ENCODE measurements around the gene TMEM178A.

Gene TMEM178A

DNA sequence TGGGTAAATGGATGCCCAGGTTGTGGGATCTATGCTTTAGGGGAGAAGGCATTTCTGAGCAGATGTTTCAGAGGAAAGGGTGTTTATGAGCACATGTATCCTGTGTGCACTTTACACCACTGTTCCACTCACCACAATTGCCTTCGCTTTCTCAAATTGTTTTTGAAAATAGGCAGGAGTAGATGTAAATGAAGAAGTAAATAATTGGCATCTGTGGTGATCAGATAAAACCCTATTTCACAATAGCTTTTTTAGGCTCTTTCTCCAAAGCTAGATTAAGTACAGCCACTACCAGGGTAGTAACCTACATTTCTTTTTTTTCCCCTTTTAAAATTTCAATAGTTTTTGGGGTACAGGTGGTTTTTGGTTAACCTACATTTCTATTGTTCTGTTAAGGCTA, 40.6 kb downstream of the TMEM178A start:
- TF ChIP-seq, protein P1, sequence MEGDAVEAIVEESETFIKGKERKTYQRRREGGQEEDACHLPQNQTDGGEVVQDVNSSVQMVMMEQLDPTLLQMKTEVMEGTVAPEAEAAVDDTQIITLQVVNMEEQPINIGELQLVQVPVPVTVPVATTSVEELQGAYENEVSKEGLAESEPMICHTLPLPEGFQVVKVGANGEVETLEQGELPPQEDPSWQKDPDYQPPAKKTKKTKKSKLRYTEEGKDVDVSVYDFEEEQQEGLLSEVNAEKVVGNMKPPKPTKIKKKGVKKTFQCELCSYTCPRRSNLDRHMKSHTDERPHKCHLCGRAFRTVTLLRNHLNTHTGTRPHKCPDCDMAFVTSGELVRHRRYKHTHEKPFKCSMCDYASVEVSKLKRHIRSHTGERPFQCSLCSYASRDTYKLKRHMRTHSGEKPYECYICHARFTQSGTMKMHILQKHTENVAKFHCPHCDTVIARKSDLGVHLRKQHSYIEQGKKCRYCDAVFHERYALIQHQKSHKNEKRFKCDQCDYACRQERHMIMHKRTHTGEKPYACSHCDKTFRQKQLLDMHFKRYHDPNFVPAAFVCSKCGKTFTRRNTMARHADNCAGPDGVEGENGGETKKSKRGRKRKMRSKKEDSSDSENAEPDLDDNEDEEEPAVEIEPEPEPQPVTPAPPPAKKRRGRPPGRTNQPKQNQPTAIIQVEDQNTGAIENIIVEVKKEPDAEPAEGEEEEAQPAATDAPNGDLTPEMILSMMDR (IDR thresholded peaks at IDR 0.05; ENCODE audit: control insufficient read depth, extremely low read depth, insufficient read depth): no peak
- no peak for DNase-seq (ENCODE audit: low read depth)
- H3K4me3 ChIP-seq (ENCODE audit: low read depth, low read length): no peak overlapping the region

DNA sequence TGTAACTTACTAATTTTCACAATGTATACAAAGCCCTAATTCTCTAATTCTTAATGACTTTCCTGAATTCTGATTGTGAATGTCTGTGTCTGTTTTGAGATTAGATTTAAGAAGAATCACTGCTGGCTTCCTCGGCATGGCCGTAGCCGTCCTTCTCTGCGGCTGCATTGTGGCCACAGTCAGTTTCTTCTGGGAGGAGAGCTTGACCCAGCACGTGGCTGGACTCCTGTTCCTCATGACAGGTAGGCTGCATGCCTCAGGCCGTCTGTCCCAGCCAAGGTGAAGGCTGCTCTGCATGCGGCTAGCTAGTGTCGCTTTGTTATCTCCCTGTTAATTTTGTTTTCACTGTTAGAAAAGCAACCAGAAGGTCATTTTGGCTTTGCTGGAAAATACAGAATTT, 41.2 kb downstream of the TMEM178A start:
- DNase-seq (ENCODE audit: low read depth): no peak
- TF ChIP-seq, protein P1 (IDR thresholded peaks at IDR 0.05; ENCODE audit: control insufficient read depth, extremely low read depth, insufficient read depth): no peak
- no peak overlapping the region for H3K4me3 ChIP-seq (ENCODE audit: low read depth, low read length)

DNA sequence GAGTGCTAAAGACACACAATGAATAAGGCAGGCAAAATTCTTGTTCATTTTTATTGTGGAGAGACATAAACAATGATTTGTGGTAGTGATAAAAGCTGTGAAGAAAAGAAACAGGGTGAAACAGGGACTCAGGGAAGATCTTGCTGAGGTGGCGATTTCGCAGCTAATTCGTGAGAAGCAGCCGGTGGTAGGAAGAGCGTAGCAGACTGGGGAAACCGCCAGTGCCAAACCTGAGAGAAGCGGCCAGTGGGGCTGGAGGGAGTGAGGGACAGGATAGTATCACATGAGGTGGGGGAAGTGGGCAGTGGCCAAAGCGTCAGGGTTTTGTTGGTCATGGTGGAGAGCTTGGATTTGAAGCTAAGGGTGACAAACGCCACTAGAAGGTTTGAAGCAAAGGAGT, 42.3 kb downstream of the TMEM178A start:
- TF ChIP-seq, protein P1 (IDR thresholded peaks at IDR 0.05; ENCODE audit: control insufficient read depth, extremely low read depth, insufficient read depth): no peak
- no peak for DNase-seq (ENCODE audit: low read depth)

DNA sequence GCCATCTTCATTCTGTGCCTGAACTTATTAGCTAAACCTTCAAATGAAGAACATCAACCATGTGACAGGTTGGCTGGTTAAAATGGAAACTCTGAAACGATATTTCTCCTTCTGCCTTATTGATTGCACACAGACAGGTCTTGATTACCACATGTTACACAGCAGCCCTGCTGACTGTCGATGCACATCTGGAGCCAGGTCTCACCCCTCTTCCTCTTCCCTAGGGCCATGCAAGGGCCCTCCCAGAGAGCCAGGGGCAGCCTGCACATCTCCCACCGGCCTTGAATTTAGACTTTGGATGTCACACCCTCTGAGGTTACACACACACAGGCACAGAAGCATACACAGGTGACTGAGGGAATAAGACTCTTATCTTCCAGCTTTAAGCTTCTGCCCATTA, 45.1 kb downstream of the TMEM178A start:
- TF ChIP-seq, protein P1 (IDR thresholded peaks at IDR 0.05; ENCODE audit: control insufficient read depth, extremely low read depth, insufficient read depth): no peak
- H3K4me3 ChIP-seq (ENCODE audit: low read depth, low read length): no peak overlapping the region
- no peak for DNase-seq (ENCODE audit: low read depth)

More for the DNA sequence above, 42.3 kb downstream of the TMEM178A start:
- H3K4me3 ChIP-seq (ENCODE audit: low read depth, low read length): no peak overlapping the region

DNA sequence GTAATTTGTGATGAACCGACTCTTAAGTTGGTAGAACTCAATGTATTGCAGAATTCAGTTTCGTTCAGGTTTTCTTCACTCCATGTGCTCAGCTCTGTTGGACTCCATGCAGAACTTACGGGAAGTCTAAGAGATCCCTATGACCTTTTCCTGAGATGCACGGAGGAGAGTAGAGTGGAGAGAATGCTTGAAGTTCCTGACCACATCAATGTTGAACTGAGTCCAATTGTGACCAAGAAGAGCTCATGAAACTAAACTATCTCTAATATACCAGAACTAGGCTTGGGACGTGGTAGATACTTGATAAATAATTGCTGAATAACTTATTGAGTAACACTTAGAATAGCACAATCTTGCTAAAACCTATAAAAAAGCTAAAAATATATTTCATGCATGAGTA, 47.2 kb downstream of the TMEM178A start:
- H3K4me3 ChIP-seq (ENCODE audit: low read depth, low read length): no peak overlapping the region
- TF ChIP-seq, protein P1 (IDR thresholded peaks at IDR 0.05; ENCODE audit: control insufficient read depth, extremely low read depth, insufficient read depth): no peak
- no peak for DNase-seq (ENCODE audit: low read depth)

DNA sequence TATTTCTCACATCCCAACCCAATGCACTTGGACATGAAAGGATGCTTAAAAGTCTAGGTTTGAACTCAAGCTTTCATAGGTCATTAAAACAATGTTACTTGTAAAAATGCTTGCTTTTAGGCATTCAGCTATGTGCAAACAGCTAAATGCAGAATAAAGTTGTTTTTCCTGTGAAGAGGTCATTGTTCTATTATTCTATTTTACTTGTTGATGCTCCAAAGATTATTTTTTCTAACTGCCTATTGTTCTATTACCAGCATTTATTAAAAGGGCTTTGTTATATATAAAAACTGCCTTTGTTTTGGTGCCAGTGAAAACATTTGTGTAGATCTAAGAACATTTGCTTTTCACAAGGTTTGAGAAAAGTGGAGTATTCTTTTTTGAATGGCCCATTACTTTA, 49.4 kb downstream of the TMEM178A start:
- DNase-seq (ENCODE audit: low read depth): no peak
- no peak overlapping the region for H3K4me3 ChIP-seq (ENCODE audit: low read depth, low read length)
- TF ChIP-seq, protein P1 (IDR thresholded peaks at IDR 0.05; ENCODE audit: control insufficient read depth, extremely low read depth, insufficient read depth): no peak

DNA sequence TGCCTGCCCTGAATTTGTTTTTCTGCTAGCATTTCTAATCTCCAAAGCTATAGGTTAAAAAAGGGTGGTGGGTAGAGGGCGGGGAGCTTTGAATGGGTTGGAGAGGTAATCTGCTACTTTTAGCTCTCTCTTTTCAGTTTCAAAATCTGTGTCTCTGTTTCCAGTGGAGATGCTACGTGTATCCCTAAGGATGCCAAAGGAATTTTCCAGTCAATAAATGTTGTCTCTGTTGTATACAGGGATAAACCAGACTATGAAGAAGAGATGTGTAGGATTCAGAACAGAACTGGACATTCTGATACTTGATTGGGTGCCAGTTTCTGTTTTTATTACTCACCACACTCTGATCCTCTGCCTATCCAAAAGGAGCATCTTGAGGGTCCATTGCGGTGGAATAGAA, 50.1 kb downstream of the TMEM178A start:
- TF ChIP-seq, protein P1 (IDR thresholded peaks at IDR 0.05; ENCODE audit: control insufficient read depth, extremely low read depth, insufficient read depth): no peak
- no peak overlapping the region for H3K4me3 ChIP-seq (ENCODE audit: low read depth, low read length)
- DNase-seq (ENCODE audit: low read depth): no peak

All from LNCaP clone FGC (cell line).